Measurements from ENCODE around the gene LIN37.
"Not testable (repeated sequence)": the region's sequence is repeated elsewhere in the genome, so short reads cannot be mapped to it uniquely, and the experiment has no call there.

Gene LIN37

GRCh38 chr19:35719402-35720162 is 28.8 kb upstream of the LIN37 start:
- no peak for DNase-seq

- DNase-seq = no peak
Observed at GRCh38 chr19:35720163-35720524, 28.2 kb upstream of the LIN37 start.

GRCh38 chr19:35720648-35721047 is 27.7 kb upstream of the LIN37 start:
- DNase-seq = no peak

- DNase-seq = no peak
Observed at GRCh38 chr19:35721374-35721773, 27.0 kb upstream of the LIN37 start.

- no peak for DNase-seq
Observed at GRCh38 chr19:35722461-35722860, 25.9 kb upstream of the LIN37 start.

- no peak for DNase-seq
Observed at GRCh38 chr19:35722897-35723296, 25.5 kb upstream of the LIN37 start.

- no peak for DNase-seq
Observed at GRCh38 chr19:35723671-35724070, 24.7 kb upstream of the LIN37 start.

GRCh38 chr19:35724132-35724531 is 24.2 kb upstream of the LIN37 start:
- DNase-seq = not testable (repeated sequence)

GRCh38 chr19:35724560-35724959 is 23.8 kb upstream of the LIN37 start:
- DNase-seq = no peak

GRCh38 chr19:35725216-35725861 is 23.0 kb upstream of the LIN37 start:
- DNase-seq = no peak

GRCh38 chr19:35727053-35727955 is 21.1 kb upstream of the LIN37 start:
- no peak for DNase-seq

GRCh38 chr19:35727956-35728706 is 20.2 kb upstream of the LIN37 start:
- DNase-seq = no peak

GRCh38 chr19:35729021-35729420 is 19.4 kb upstream of the LIN37 start:
- no peak for DNase-seq

- no peak for DNase-seq
Observed at GRCh38 chr19:35729763-35730162, 18.6 kb upstream of the LIN37 start.

- no peak for DNase-seq
Observed at GRCh38 chr19:35730326-35730725, 18.1 kb upstream of the LIN37 start.

GRCh38 chr19:35731353-35731752 is 17.0 kb upstream of the LIN37 start:
- no peak for DNase-seq

GRCh38 chr19:35731779-35732405 is 16.5 kb upstream of the LIN37 start:
- DNase-seq = no peak

GRCh38 chr19:35732540-35733179 is 15.7 kb upstream of the LIN37 start:
- no peak for DNase-seq

- DNase-seq = no peak
Observed at GRCh38 chr19:35733180-35734125, 14.9 kb upstream of the LIN37 start.

- no peak for DNase-seq
Observed at GRCh38 chr19:35734273-35734672, 14.1 kb upstream of the LIN37 start.

GRCh38 chr19:35734889-35735288 is 13.5 kb upstream of the LIN37 start:
- no peak for DNase-seq

All from right hindlimb (tissue), 1 donor.